Measurements from ENCODE around the gene ACAD11.
"Not testable (repeated sequence)": the region's sequence is repeated elsewhere in the genome, so short reads cannot be mapped to it uniquely, and the experiment has no call there.

Gene ACAD11

DNA sequence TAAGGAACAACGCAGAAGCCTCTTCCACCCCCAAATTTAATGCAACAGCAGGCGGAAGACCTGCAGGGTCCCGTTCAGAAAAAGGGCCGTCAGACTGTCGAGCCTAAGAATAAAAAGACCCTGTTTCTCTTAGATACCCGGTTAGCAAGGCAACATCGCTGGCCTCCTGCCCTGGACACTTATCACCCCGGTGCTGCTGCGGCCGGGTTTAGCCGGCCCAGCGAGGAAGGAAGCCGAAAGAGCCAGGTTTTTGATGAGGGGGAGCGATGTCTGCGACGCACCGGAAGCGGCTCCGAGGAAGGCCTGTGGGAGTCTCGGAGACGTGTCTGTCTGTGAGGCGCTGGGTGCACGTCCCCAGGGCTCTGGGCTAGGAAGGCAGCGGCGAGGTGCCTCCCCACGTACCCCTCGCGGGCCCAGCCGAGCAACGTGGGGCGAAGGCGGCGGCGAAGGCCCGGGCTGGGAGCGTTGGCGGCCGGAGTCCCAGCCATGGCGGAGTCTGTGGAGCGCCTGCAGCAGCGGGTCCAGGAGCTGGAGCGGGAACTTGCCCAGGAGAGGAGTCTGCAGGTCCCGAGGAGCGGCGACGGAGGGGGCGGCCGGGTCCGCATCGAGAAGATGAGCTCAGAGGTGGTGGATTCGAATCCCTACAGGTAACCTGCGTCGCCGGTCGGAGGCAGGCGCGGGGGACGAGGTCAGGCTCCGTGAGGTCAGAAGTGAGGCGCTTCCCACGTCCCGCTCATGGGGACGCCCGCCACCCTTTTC lies 622 bp upstream of the ACAD11 start, which contains the start of gene UBA5:
UBA5 (plus strand) TSS at position 278 of the 759 bp plus-strand sequence; CDS start at position 487, 209 bp downstream.
- no peaks in the 10 kb centered on the region for H3K9me3 Mint-ChIP-seq (ENCODE audit: low read depth)
- H3K27ac Mint-ChIP-seq: peak within 1 kb of the TSS; percentile 97
- H3K4me1 Mint-ChIP-seq (ENCODE audit: low read depth): peaks cover 72% of the 10 kb centered on the region
- H3K4me3 Mint-ChIP-seq: peak within 1 kb of the TSS; percentile 97
- no peaks in the 10 kb centered on the region for H3K36me3 Mint-ChIP-seq
- no peaks in the 10 kb centered on the region for H3K27me3 Mint-ChIP-seq

DNA sequence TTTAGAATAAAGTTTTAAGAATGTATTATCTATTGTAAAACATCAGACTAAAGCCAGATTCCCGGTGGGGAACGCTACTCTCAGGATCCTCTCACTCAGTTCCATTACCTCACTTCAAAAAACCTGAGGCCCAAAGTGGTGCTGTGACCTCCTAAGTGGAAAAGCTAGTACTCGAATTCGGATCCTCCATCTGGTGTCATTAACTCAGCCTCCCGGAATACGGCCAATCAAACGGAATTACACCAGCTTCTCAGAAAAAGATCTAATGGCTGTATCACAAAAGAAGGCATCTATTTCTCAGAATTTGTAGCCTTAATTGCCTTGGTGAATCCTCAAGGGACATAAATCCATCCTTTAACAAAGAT lies 627 bp downstream of the ACAD11 start:
- H3K27me3 Mint-ChIP-seq: no peaks in the 10 kb centered on the region
- peak overlapping the region; percentile 97 for H3K27ac Mint-ChIP-seq
- H3K4me1 Mint-ChIP-seq (ENCODE audit: low read depth): peaks cover 65% of the 10 kb centered on the region
- H3K4me3 Mint-ChIP-seq: peak overlapping the region; percentile 97
- H3K9me3 Mint-ChIP-seq (ENCODE audit: low read depth): no peaks in the 10 kb centered on the region
- H3K36me3 Mint-ChIP-seq: no peaks in the 10 kb centered on the region

- Mint-ChIP-seq H3K9me3 (ENCODE audit: low read depth) (no peaks in the 10 kb centered on the region), H3K27ac (no peak overlapping the region), H3K4me1 (ENCODE audit: low read depth) (peaks cover 56% of the 10 kb centered on the region), H3K36me3 (no peaks in the 10 kb centered on the region), H3K27me3 (no peaks in the 10 kb centered on the region), H3K4me3 (peak overlapping the region; percentile 97)
These were observed 1.5 kb downstream of the ACAD11 start for GRCh38 chr3:132657869-132658747.

DNA sequence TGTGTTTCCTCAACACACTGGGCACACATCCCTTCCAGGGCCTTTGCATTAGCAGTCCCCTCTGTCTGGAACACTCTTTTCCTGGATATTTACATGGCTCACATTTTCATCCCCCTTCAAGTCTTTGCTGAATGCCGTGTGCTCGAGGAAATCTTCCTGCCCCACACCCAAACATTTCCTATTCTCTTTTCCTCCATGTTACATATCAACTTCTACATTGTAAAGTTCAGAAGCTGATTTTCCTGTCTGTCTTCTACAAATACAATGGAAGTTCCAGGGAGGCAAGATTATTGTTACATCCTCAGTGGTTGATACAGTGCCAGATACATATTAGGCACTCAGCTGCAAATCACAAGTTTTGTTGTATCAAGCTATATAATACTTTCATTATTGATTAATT lies 4.1 kb downstream of the ACAD11 start:
- no peaks in the 10 kb centered on the region for H3K27me3 Mint-ChIP-seq
- peaks cover 38% of the 10 kb centered on the region for H3K4me1 Mint-ChIP-seq (ENCODE audit: low read depth)
- H3K4me3 Mint-ChIP-seq: no peak overlapping the region
- no peaks in the 10 kb centered on the region for H3K9me3 Mint-ChIP-seq (ENCODE audit: low read depth)
- no peaks in the 10 kb centered on the region for H3K36me3 Mint-ChIP-seq
- H3K27ac Mint-ChIP-seq: no peak overlapping the region

- Mint-ChIP-seq H3K27me3 (no peaks in the 10 kb centered on the region), H3K4me3 (no peak overlapping the region), H3K27ac (no peak overlapping the region), H3K4me1 (ENCODE audit: low read depth) (peaks cover 38% of the 10 kb centered on the region), H3K36me3 (no peaks in the 10 kb centered on the region), H3K9me3 (ENCODE audit: low read depth) (no peaks in the 10 kb centered on the region)
These were observed 4.9 kb downstream of the ACAD11 start for GRCh38 chr3:132654721-132655120.

DNA sequence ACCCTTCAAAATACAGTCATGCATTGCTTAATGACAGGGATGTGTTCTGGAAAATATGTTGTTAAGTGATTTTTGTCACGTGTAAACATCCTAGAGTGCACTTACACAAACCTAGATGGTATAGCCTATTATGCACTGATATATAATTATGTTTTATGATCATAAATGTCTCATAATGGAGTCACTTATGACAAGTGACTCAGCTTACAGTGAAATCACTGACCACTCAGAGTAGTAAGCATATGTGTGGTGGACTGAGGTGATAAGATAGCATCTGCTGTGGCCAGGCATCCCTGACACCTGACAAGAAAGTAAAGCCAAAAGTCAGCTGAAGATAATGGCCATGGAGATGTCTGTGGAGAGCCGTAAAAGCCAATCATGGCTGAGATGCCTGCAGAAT lies 5.4 kb downstream of the ACAD11 start:
- H3K27ac Mint-ChIP-seq: no peak overlapping the region
- peaks cover 37% of the 10 kb centered on the region for H3K4me1 Mint-ChIP-seq (ENCODE audit: low read depth)
- H3K36me3 Mint-ChIP-seq: no peaks in the 10 kb centered on the region
- H3K27me3 Mint-ChIP-seq: no peaks in the 10 kb centered on the region
- H3K9me3 Mint-ChIP-seq (ENCODE audit: low read depth): no peaks in the 10 kb centered on the region
- no peak overlapping the region for H3K4me3 Mint-ChIP-seq

- H3K36me3 Mint-ChIP-seq: no peaks in the 10 kb centered on the region
- no peak overlapping the region for H3K27ac Mint-ChIP-seq
- H3K4me1 Mint-ChIP-seq (ENCODE audit: low read depth): peaks cover 26% of the 10 kb centered on the region
- H3K27me3 Mint-ChIP-seq: no peaks in the 10 kb centered on the region
- no peak overlapping the region for H3K4me3 Mint-ChIP-seq
- no peaks in the 10 kb centered on the region for H3K9me3 Mint-ChIP-seq (ENCODE audit: low read depth)
These were observed 6.9 kb downstream of the ACAD11 start for GRCh38 chr3:132652640-132653270.

GRCh38 chr3:132650153-132650552 lies 9.5 kb downstream of the ACAD11 start:
- Mint-ChIP-seq H3K27me3 (no peaks in the 10 kb centered on the region), H3K27ac (no peak overlapping the region), H3K4me3 (no peak overlapping the region), H3K4me1 (ENCODE audit: low read depth) (peaks cover 6% of the 10 kb centered on the region), H3K9me3 (ENCODE audit: low read depth) (no peaks in the 10 kb centered on the region), H3K36me3 (no peaks in the 10 kb centered on the region)

DNA sequence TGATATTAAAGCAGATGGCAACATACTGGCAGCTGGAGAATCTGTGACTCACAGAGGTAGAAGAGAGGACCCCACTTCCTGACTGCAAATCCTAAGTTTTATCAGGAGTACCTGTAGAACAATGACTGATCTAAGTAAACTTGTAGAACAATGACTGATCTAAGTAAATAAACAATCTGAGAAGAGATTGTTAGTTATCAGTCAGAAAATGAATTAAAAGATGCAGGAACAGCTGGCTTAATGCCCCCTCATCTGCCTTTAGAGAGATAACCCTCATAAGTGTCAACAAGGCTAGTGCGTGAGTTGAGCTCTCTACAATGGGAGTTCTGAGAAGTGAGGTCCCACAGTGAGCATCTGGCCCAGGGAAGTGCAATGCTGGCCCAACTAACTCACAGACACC lies 14.6 kb downstream of the ACAD11 start:
- Mint-ChIP-seq H3K4me3 (no peak overlapping the region), H3K36me3 (peaks cover 2% of the 10 kb centered on the region), H3K9me3 (ENCODE audit: low read depth) (no peaks in the 10 kb centered on the region), H3K27ac (no peak overlapping the region), H3K27me3 (no peaks in the 10 kb centered on the region), H3K4me1 (ENCODE audit: low read depth) (peaks cover 5% of the 10 kb centered on the region)

DNA sequence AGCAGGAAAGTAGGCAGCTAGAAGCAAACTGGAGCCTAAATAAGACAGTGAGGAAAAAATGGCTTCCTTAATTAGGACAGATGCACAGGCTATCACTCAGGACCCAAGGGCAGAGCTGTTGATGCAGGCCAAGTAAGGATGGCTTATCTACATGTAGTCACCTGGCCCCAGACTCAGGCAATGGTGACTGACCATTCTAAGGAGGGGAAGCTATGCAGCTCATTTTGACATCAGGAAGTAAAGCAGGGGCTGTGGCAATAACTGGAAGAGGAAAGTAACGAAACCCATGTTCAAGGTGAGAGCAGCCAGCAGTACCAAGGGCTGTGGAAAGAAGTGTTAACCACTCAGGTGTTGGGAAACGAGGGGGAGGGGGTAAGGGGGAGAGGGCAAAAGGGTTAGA lies 16.2 kb downstream of the ACAD11 start:
- Mint-ChIP-seq H3K4me3 (no peak overlapping the region), H3K4me1 (ENCODE audit: low read depth) (peaks cover 2% of the 10 kb centered on the region), H3K9me3 (ENCODE audit: low read depth) (no peaks in the 10 kb centered on the region), H3K36me3 (peaks cover 2% of the 10 kb centered on the region), H3K27me3 (no peaks in the 10 kb centered on the region), H3K27ac (no peak overlapping the region)

DNA sequence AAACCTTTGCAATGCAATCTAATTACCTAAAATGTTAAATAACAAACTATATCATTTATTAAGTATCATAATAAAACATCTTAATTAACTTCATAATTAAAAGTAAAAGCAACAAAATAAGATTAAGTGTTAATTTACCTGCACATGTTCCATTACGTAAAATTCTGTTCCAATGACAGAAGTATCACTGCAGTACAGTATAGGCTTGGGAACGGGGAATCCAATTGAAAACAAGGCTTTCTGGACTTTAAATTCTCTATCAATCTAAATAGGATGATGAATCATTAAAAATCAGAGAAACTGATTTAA lies 17.1 kb downstream of the ACAD11 start:
- Mint-ChIP-seq H3K27me3 (no peaks in the 10 kb centered on the region), H3K4me1 (ENCODE audit: low read depth) (peaks cover 2% of the 10 kb centered on the region), H3K27ac (no peak overlapping the region), H3K4me3 (no peak overlapping the region), H3K36me3 (peaks cover 2% of the 10 kb centered on the region), H3K9me3 (ENCODE audit: low read depth) (no peaks in the 10 kb centered on the region)

DNA sequence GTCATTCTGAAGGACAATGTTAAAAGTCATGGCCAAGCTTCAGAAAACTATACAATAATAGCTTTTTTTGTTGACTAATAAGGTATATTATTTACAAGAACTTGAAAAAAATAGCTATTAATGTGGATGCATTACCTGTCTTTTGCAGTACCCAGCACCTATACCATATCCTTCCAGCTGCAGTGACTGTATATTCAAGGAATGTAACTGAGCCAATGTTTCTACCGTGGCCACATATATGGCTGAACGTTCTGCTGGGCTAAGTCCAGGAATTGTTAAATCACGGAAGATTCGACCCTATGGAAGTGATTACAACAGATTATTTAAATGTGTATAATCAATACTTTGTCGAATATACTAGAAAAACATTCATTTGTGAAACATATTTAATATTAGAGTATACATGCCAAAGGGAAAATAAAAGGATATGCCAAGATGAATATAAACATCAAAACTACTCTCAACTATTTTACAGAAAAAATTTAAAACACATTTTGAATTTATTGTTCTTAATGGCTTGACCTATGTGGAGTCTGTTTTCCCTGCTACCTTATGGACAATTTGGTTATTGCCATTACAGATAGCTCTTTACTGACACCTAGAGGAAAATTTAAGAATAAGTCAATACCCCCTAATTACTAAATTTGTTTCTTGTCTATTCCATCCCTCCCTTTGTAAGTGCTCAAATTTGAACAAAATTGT lies 17.6 kb downstream of the ACAD11 start:
- Mint-ChIP-seq H3K27ac (no peak overlapping the region), H3K4me1 (ENCODE audit: low read depth) (peaks cover 2% of the 10 kb centered on the region), H3K4me3 (no peak overlapping the region), H3K27me3 (no peaks in the 10 kb centered on the region), H3K9me3 (ENCODE audit: low read depth) (no peaks in the 10 kb centered on the region), H3K36me3 (peaks cover 4% of the 10 kb centered on the region)

DNA sequence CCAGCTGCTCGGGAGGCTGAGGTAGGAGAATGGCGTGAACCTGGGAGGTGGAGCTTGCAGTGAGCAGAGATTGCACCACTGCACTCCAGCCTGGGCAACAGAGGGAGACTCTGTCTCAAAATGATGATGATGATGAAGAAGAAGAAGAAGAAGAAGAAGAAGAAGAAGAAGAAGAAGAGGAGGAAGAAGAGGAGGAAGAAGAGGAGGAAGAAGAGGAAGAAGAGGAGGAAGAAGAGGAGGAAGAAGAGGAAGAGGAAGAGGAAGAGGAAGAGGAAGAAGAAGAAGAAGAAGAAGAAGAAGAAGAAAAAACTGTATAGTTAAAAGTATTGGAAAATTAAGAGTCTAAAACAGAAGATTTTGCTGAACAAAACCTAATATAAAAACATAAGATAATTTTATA lies 18.2 kb downstream of the ACAD11 start:
- H3K4me3 Mint-ChIP-seq; H3K36me3 Mint-ChIP-seq; H3K27me3 Mint-ChIP-seq; H3K9me3 Mint-ChIP-seq (ENCODE audit: low read depth); H3K4me1 Mint-ChIP-seq (ENCODE audit: low read depth); H3K27ac Mint-ChIP-seq: not testable (repeated sequence)

DNA sequence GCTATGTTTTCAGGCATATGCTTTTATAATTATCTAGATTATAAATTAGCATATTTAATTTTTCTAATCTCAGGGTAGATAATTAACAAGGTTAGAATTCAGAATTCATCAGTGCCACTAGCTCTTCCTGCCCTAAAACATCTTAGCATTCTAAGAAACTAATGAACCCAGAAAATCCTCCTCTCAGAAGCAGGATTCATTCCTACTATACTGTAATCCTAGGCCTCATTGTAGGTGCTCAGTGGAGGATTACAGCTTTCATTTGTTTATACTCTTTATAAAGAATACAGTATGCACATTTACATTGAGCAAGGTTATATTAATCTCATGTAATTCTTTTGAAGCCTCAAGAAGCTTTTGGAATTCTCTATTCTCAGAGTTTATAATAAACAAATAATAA lies 20.9 kb downstream of the ACAD11 start:
- no peak overlapping the region for H3K27ac Mint-ChIP-seq
- peaks cover 10% of the 10 kb centered on the region for H3K36me3 Mint-ChIP-seq
- H3K27me3 Mint-ChIP-seq: no peaks in the 10 kb centered on the region
- no peaks in the 10 kb centered on the region for H3K9me3 Mint-ChIP-seq (ENCODE audit: low read depth)
- peaks cover 2% of the 10 kb centered on the region for H3K4me1 Mint-ChIP-seq (ENCODE audit: low read depth)
- no peak overlapping the region for H3K4me3 Mint-ChIP-seq

DNA sequence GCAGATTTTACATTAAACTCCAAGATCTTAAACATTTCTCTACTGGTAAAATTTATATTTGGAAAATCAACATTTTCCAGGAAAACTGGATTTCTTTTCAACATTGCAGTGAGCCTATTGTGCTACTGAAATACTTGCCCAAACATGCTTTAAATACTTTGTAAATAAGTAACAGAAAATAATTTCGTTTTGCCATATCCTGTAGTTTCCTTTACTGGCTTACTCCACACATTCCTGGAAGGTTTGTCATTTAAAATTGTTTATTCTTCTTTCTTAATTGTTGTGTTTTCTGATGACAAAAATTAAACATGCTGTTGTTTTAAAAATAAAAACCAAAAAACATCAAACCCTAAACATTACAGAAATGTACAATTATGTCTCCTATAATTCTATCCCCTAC lies 22.0 kb downstream of the ACAD11 start:
- Mint-ChIP-seq H3K36me3 (peaks cover 15% of the 10 kb centered on the region), H3K27ac (no peak overlapping the region), H3K9me3 (ENCODE audit: low read depth) (no peaks in the 10 kb centered on the region), H3K27me3 (no peaks in the 10 kb centered on the region), H3K4me1 (ENCODE audit: low read depth) (no peaks in the 10 kb centered on the region), H3K4me3 (no peak overlapping the region)

Measured in activated naive CD8-positive, alpha-beta T cell (primary cell).